ENCODE measurements around the gene PALM2AKAP2. TPM values are rescaled to one million over a fixed set of nuclear protein-coding genes. Genes with fewer than 3 reads are reported as not detected.

PALM2AKAP2 gene
- polyA plus RNA-seq, 1 donor from 2014 or later, result 0.41 TPM

DNA sequence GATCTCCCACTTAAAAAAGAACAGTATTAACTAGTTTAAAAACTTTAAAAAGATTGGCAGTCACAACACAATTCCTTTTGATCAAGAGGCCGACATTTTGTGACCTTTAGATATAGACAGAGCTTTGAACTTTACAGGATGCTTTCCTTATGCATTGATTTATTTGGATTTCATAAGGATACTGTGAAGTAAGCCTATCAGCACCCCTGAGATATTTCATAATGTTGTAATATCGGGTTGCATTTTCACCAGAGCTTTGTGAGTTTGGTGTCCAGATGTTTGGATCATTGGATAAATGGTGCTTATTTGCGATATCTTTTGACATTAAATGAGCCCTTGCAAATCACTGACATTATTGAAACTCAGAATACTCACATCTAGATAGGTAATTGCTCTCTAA, 7.7 kb downstream of the PALM2AKAP2 start:
- Histone ChIP-seq H3F3A (ENCODE audit: insufficient read depth, low read length, poor library complexity, severe bottlenecking) (no peaks in the 10 kb centered on the region), H4K20me1 (ENCODE audit: insufficient read depth) (no peaks in the 10 kb centered on the region)

GRCh38 chr9:109789556-109789955, 9.6 kb downstream of the PALM2AKAP2 start:
- Histone ChIP-seq H3K4me2 (ENCODE audit: low read length) (no peak overlapping the region), H3K36me3 (ENCODE audit: insufficient read depth, low read length) (no peaks in the 10 kb centered on the region), H3K27me3 (ENCODE audit: insufficient read depth, low read depth, low read length) (no peaks in the 10 kb centered on the region), H2AFZ (ENCODE audit: low read depth, low read length) (no peak overlapping the region), H3K27ac (ENCODE audit: low read length) (no peak overlapping the region), H3F3A (ENCODE audit: insufficient read depth, low read length, poor library complexity, severe bottlenecking) (no peaks in the 10 kb centered on the region), H3K79me2 (replicated peaks; ENCODE audit: insufficient read depth, low read length) (no peaks in the 10 kb centered on the region), H3K9me3 (ENCODE audit: low read length) (no peaks in the 10 kb centered on the region), H4K20me1 (ENCODE audit: insufficient read depth) (no peaks in the 10 kb centered on the region), H3K9me2 (ENCODE audit: insufficient read depth, low read length) (no peaks in the 10 kb centered on the region), H3K4me3 (ENCODE audit: low read length) (no peak overlapping the region), H3K9ac (ENCODE audit: low read length) (no peak overlapping the region)
- TF ChIP-seq EP300 (conservative IDR thresholded peaks at IDR 0.05; ENCODE audit: poor library complexity, severe bottlenecking), result no peak
- no peak for TF ChIP-seq EZH2 (IDR thresholded peaks at IDR 0.05; ENCODE audit: borderline replicate concordance, insufficient read depth, low read length, poor library complexity, severe bottlenecking)
- no peak for TF ChIP-seq TAF1 (IDR thresholded peaks at IDR 0.05; ENCODE audit: low read depth)
- TF ChIP-seq, protein P1, sequence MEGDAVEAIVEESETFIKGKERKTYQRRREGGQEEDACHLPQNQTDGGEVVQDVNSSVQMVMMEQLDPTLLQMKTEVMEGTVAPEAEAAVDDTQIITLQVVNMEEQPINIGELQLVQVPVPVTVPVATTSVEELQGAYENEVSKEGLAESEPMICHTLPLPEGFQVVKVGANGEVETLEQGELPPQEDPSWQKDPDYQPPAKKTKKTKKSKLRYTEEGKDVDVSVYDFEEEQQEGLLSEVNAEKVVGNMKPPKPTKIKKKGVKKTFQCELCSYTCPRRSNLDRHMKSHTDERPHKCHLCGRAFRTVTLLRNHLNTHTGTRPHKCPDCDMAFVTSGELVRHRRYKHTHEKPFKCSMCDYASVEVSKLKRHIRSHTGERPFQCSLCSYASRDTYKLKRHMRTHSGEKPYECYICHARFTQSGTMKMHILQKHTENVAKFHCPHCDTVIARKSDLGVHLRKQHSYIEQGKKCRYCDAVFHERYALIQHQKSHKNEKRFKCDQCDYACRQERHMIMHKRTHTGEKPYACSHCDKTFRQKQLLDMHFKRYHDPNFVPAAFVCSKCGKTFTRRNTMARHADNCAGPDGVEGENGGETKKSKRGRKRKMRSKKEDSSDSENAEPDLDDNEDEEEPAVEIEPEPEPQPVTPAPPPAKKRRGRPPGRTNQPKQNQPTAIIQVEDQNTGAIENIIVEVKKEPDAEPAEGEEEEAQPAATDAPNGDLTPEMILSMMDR (IDR thresholded peaks at IDR 0.05; ENCODE audit: poor library complexity, severe bottlenecking), result no peak
- TF ChIP-seq, protein P2, sequence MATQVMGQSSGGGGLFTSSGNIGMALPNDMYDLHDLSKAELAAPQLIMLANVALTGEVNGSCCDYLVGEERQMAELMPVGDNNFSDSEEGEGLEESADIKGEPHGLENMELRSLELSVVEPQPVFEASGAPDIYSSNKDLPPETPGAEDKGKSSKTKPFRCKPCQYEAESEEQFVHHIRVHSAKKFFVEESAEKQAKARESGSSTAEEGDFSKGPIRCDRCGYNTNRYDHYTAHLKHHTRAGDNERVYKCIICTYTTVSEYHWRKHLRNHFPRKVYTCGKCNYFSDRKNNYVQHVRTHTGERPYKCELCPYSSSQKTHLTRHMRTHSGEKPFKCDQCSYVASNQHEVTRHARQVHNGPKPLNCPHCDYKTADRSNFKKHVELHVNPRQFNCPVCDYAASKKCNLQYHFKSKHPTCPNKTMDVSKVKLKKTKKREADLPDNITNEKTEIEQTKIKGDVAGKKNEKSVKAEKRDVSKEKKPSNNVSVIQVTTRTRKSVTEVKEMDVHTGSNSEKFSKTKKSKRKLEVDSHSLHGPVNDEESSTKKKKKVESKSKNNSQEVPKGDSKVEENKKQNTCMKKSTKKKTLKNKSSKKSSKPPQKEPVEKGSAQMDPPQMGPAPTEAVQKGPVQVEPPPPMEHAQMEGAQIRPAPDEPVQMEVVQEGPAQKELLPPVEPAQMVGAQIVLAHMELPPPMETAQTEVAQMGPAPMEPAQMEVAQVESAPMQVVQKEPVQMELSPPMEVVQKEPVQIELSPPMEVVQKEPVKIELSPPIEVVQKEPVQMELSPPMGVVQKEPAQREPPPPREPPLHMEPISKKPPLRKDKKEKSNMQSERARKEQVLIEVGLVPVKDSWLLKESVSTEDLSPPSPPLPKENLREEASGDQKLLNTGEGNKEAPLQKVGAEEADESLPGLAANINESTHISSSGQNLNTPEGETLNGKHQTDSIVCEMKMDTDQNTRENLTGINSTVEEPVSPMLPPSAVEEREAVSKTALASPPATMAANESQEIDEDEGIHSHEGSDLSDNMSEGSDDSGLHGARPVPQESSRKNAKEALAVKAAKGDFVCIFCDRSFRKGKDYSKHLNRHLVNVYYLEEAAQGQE (IDR thresholded peaks at IDR 0.05; ENCODE audit: borderline replicate concordance), result no peak
- no peak for TF ChIP-seq SMC3 (conservative IDR thresholded peaks at IDR 0.05; ENCODE audit: poor library complexity)
- no peak for TF ChIP-seq POLR2AphosphoS5 (IDR thresholded peaks at IDR 0.05)
- no peak for TF ChIP-seq RAD21 (conservative IDR thresholded peaks at IDR 0.05)
- TF ChIP-seq MXI1 (conservative IDR thresholded peaks at IDR 0.05; ENCODE audit: poor library complexity, severe bottlenecking), result no peak

More for the DNA sequence above, 7.7 kb downstream of the PALM2AKAP2 start:
- Histone ChIP-seq H2AFZ (ENCODE audit: low read depth, low read length) (no peak overlapping the region), H3K27me3 (ENCODE audit: insufficient read depth, low read depth, low read length) (no peaks in the 10 kb centered on the region), H3K9me2 (ENCODE audit: insufficient read depth, low read length) (no peaks in the 10 kb centered on the region), H3K27ac (ENCODE audit: low read length) (no peak overlapping the region), H3K9me3 (ENCODE audit: low read length) (no peaks in the 10 kb centered on the region), H3K4me2 (ENCODE audit: low read length) (no peak overlapping the region), H3K79me2 (replicated peaks; ENCODE audit: insufficient read depth, low read length) (no peaks in the 10 kb centered on the region), H3K4me3 (ENCODE audit: low read length) (no peak overlapping the region), H3K9ac (ENCODE audit: low read length) (no peak overlapping the region), H3K36me3 (ENCODE audit: insufficient read depth, low read length) (no peaks in the 10 kb centered on the region)
- TF ChIP-seq MXI1 (conservative IDR thresholded peaks at IDR 0.05; ENCODE audit: poor library complexity, severe bottlenecking), result no peak
- TF ChIP-seq, protein P2 (IDR thresholded peaks at IDR 0.05; ENCODE audit: borderline replicate concordance), result no peak
- TF ChIP-seq EP300 (conservative IDR thresholded peaks at IDR 0.05; ENCODE audit: poor library complexity, severe bottlenecking), result no peak
- TF ChIP-seq SMC3 (conservative IDR thresholded peaks at IDR 0.05; ENCODE audit: poor library complexity), result no peak
- no peak for TF ChIP-seq EZH2 (IDR thresholded peaks at IDR 0.05; ENCODE audit: borderline replicate concordance, insufficient read depth, low read length, poor library complexity, severe bottlenecking)
- no peak for TF ChIP-seq RAD21 (conservative IDR thresholded peaks at IDR 0.05)
- TF ChIP-seq, protein P1 (IDR thresholded peaks at IDR 0.05; ENCODE audit: poor library complexity, severe bottlenecking), result no peak
- no peak for TF ChIP-seq TAF1 (IDR thresholded peaks at IDR 0.05; ENCODE audit: low read depth)
- no peak for TF ChIP-seq POLR2AphosphoS5 (IDR thresholded peaks at IDR 0.05)

Data from neural cell (in vitro differentiated cells).